Measurements from ENCODE around the gene MPRIP. TPM values are rescaled to one million over a fixed set of nuclear protein-coding genes. Genes with fewer than 3 reads are reported as not detected.
A peak's percentile ranks its signal among the peaks of the same experiment; 100 is the strongest.

The MPRIP gene
- total RNA-seq, 2 experiments from 2014 or later: 206 to 209 TPM

GRCh38 chr17:17203173-17203730 lies 161.0 kb downstream of the MPRIP start:
- H3K36me3 Mint-ChIP-seq: peaks cover 8% of the 10 kb centered on the region
- no peak overlapping the region for H3K27ac Mint-ChIP-seq
- DNase-seq: no peak
- H3K9me3 Mint-ChIP-seq (ENCODE audit: low read depth): no peaks in the 10 kb centered on the region
- H3K27me3 Mint-ChIP-seq: no peaks in the 10 kb centered on the region
- H3K4me3 Mint-ChIP-seq: no peak overlapping the region
- CTCF ChIA-PET: interaction anchor here (1.5 kb wide), 1 partner anchor 33 kb away, joined by 3 read pairs; the partner anchor contains the start of gene FLCN
- peaks cover 38% of the 10 kb centered on the region for H3K4me1 Mint-ChIP-seq
- no peak for ATAC-seq

GRCh38 chr17:17204041-17204591 lies 161.9 kb downstream of the MPRIP start:
- ATAC-seq: no peak
- Mint-ChIP-seq H3K27ac (peak overlapping the region; percentile 88), H3K27me3 (no peaks in the 10 kb centered on the region), H3K4me3 (peak overlapping the region; percentile 80), H3K9me3 (ENCODE audit: low read depth) (no peaks in the 10 kb centered on the region), H3K36me3 (peaks cover 8% of the 10 kb centered on the region), H3K4me1 (peaks cover 38% of the 10 kb centered on the region)
- no peak for DNase-seq
- CTCF ChIA-PET: interaction anchor here (1.5 kb wide), 1 partner anchor 33 kb away, joined by 3 read pairs; the partner anchor contains the start of gene FLCN

- Mint-ChIP-seq H3K4me3 (peak overlapping the region; percentile 80), H3K4me1 (peaks cover 38% of the 10 kb centered on the region)
These were observed 162.5 kb downstream of the MPRIP start for GRCh38 chr17:17204635-17205231.

GRCh38 chr17:17205368-17206123 lies 163.3 kb downstream of the MPRIP start:
- H3K4me1 Mint-ChIP-seq: peaks cover 38% of the 10 kb centered on the region
- H3K36me3 Mint-ChIP-seq: peaks cover 8% of the 10 kb centered on the region
- H3K27me3 Mint-ChIP-seq: no peaks in the 10 kb centered on the region
- H3K4me3 Mint-ChIP-seq: peak overlapping the region; percentile 80
- DNase-seq: peak; percentile 81
- CTCF ChIA-PET: interaction anchor here (0.8 to 2.0 kb wide), 2 partner anchors 50 to 74 kb away, joined by 3 to 4 read pairs; no protein-coding TSS in a partner anchor
- H3K27ac Mint-ChIP-seq: peak overlapping the region; percentile 88
- H3K9me3 Mint-ChIP-seq (ENCODE audit: low read depth): no peaks in the 10 kb centered on the region
- peak; percentile 71 for ATAC-seq

More at GRCh38 chr17:17204635-17205231, 162.5 kb downstream of the MPRIP start:
- ATAC-seq (no peak), DNase-seq (no peak)
- H3K27ac Mint-ChIP-seq: peak overlapping the region; percentile 88
- H3K27me3 Mint-ChIP-seq: no peaks in the 10 kb centered on the region
- no peaks in the 10 kb centered on the region for H3K9me3 Mint-ChIP-seq (ENCODE audit: low read depth)
- peaks cover 8% of the 10 kb centered on the region for H3K36me3 Mint-ChIP-seq
- CTCF ChIA-PET: interaction anchor here (0.8 to 2.0 kb wide), 2 partner anchors 49 to 75 kb away, joined by 3 to 4 read pairs; no protein-coding TSS in a partner anchor

GRCh38 chr17:17206124-17206912 lies 164.1 kb downstream of the MPRIP start, which contains the start of gene PLD6:
PLD6 (minus strand) TSS chr17:17206333; CDS start chr17:17206286, 47 bp downstream.
- CTCF ChIA-PET: interaction anchor here (2.0 kb wide), 1 partner anchor 51 kb away, joined by 4 read pairs; no protein-coding TSS in a partner anchor
- peak; percentile 94 for DNase-seq
- H3K27me3 Mint-ChIP-seq: no peaks in the 10 kb centered on the region
- H3K36me3 Mint-ChIP-seq: peaks cover 8% of the 10 kb centered on the region
- peak within 1 kb of the TSS; percentile 80 for H3K4me3 Mint-ChIP-seq
- H3K4me1 Mint-ChIP-seq: peaks cover 38% of the 10 kb centered on the region
- peak within 1 kb of the TSS; percentile 88 for H3K27ac Mint-ChIP-seq
- H3K9me3 Mint-ChIP-seq (ENCODE audit: low read depth): no peaks in the 10 kb centered on the region
- ATAC-seq: peak; percentile 70

- Mint-ChIP-seq H3K9me3 (ENCODE audit: low read depth) (no peaks in the 10 kb centered on the region), H3K27ac (peak overlapping the region; percentile 40), H3K4me3 (no peak overlapping the region), H3K4me1 (peaks cover 38% of the 10 kb centered on the region), H3K27me3 (no peaks in the 10 kb centered on the region), H3K36me3 (peaks cover 8% of the 10 kb centered on the region)
- CTCF ChIA-PET: interaction anchor here (1.1 to 1.2 kb wide), 3 partner anchors 29 to 74 kb away, joined by 3 to 4 read pairs (median 3); no protein-coding TSS in a partner anchor
- DNase-seq (no peak), ATAC-seq (no peak)
These were observed 164.7 kb downstream of the MPRIP start for GRCh38 chr17:17206913-17207335.

GRCh38 chr17:17207998-17208397 lies 165.7 kb downstream of the MPRIP start:
- H3K4me1 Mint-ChIP-seq: peaks cover 37% of the 10 kb centered on the region
- no peak for DNase-seq
- ATAC-seq: no peak
- no peak overlapping the region for H3K27ac Mint-ChIP-seq
- no peak overlapping the region for H3K4me3 Mint-ChIP-seq
- no peaks in the 10 kb centered on the region for H3K9me3 Mint-ChIP-seq (ENCODE audit: low read depth)
- peaks cover 6% of the 10 kb centered on the region for H3K36me3 Mint-ChIP-seq
- CTCF ChIA-PET: interaction anchor here (1.1 to 1.2 kb wide), 3 partner anchors 28 to 72 kb away, joined by 3 to 4 read pairs (median 3); no protein-coding TSS in a partner anchor
- no peaks in the 10 kb centered on the region for H3K27me3 Mint-ChIP-seq

GRCh38 chr17:17213775-17214174 lies 171.5 kb downstream of the MPRIP start:
- no peaks in the 10 kb centered on the region for H3K4me1 Mint-ChIP-seq
- no peak overlapping the region for H3K4me3 Mint-ChIP-seq
- no peaks in the 10 kb centered on the region for H3K9me3 Mint-ChIP-seq (ENCODE audit: low read depth)
- H3K36me3 Mint-ChIP-seq: peaks cover 12% of the 10 kb centered on the region
- DNase-seq (no peak), ATAC-seq (no peak)
- no peak overlapping the region for H3K27ac Mint-ChIP-seq
- H3K27me3 Mint-ChIP-seq: no peaks in the 10 kb centered on the region
- CTCF ChIA-PET: interaction anchor here (1.6 kb wide), 1 partner anchor 72 kb away, joined by 5 read pairs; no protein-coding TSS in a partner anchor

GRCh38 chr17:17214646-17215436 lies 172.6 kb downstream of the MPRIP start:
- CTCF ChIA-PET: interaction anchor here (1.6 kb wide), 1 partner anchor 73 kb away, joined by 5 read pairs; no protein-coding TSS in a partner anchor

GRCh38 chr17:17215575-17215974 lies 173.3 kb downstream of the MPRIP start:
- ATAC-seq (no peak), DNase-seq (no peak)
- Mint-ChIP-seq H3K27ac (no peak overlapping the region), H3K27me3 (no peaks in the 10 kb centered on the region), H3K36me3 (peaks cover 16% of the 10 kb centered on the region), H3K9me3 (ENCODE audit: low read depth) (no peaks in the 10 kb centered on the region), H3K4me1 (no peaks in the 10 kb centered on the region), H3K4me3 (no peak overlapping the region)
- CTCF ChIA-PET: no interaction called here

More at GRCh38 chr17:17214646-17215436, 172.6 kb downstream of the MPRIP start:
- ATAC-seq (no peak), DNase-seq (no peak)
- H3K27me3 Mint-ChIP-seq: no peaks in the 10 kb centered on the region
- H3K4me3 Mint-ChIP-seq: no peak overlapping the region
- H3K9me3 Mint-ChIP-seq (ENCODE audit: low read depth): no peaks in the 10 kb centered on the region
- peaks cover 16% of the 10 kb centered on the region for H3K36me3 Mint-ChIP-seq
- H3K4me1 Mint-ChIP-seq: no peaks in the 10 kb centered on the region
- H3K27ac Mint-ChIP-seq: no peak overlapping the region

GRCh38 chr17:17216236-17216635 lies 174.0 kb downstream of the MPRIP start:
- CTCF ChIA-PET: no interaction called here
- H3K36me3 Mint-ChIP-seq: peaks cover 19% of the 10 kb centered on the region
- H3K4me1 Mint-ChIP-seq: no peaks in the 10 kb centered on the region
- H3K27ac Mint-ChIP-seq: no peak overlapping the region
- no peaks in the 10 kb centered on the region for H3K9me3 Mint-ChIP-seq (ENCODE audit: low read depth)
- no peaks in the 10 kb centered on the region for H3K27me3 Mint-ChIP-seq
- DNase-seq (no peak), ATAC-seq (no peak)
- H3K4me3 Mint-ChIP-seq: no peak overlapping the region

GRCh38 chr17:17216776-17217175 lies 174.5 kb downstream of the MPRIP start:
- ATAC-seq (no peak), DNase-seq (no peak)
- no peaks in the 10 kb centered on the region for H3K27me3 Mint-ChIP-seq
- no peak overlapping the region for H3K4me3 Mint-ChIP-seq
- H3K36me3 Mint-ChIP-seq: peaks cover 21% of the 10 kb centered on the region
- H3K4me1 Mint-ChIP-seq: no peaks in the 10 kb centered on the region
- CTCF ChIA-PET: no interaction called here
- H3K9me3 Mint-ChIP-seq (ENCODE audit: low read depth): no peaks in the 10 kb centered on the region
- H3K27ac Mint-ChIP-seq: no peak overlapping the region

All from activated CD8-positive, alpha-beta memory T cell treated with anti-CD3 and anti-CD28 coated beads, Interleukin-2, amount 10 ng/mL, durations not matched to agents 7 days and 5 days (primary cell).